Mammary epithelial cell (primary cell): ENCODE results near the gene PDE2A.

ENCODE experiments used
- CTCF ChIP-seq, 2 donors: IDR thresholded peaks in 1 of 2; conservative IDR thresholded peaks in 1 of 2; 2 replicates each; pipeline ENCODE4 v1.5.1; 2011 to 2012; ENCODE audit warnings: inconsistent platforms in 2 of 2, low read length in 2 of 2, mild to moderate bottlenecking in 2 of 2, control low read depth in 1 of 2, low read depth in 1 of 2; ENCODE audit not compliant: insufficient read depth in 1 of 2; ENCODE audit errors: extremely low read depth in 1 of 2
- EZH2 ChIP-seq: IDR thresholded peaks from 2 replicates; pipeline ENCODE4 v1.6.1; 2012; ENCODE audit warnings: low read length, inconsistent platforms, borderline replicate concordance

- TF ChIP-seq CTCF (conservative IDR thresholded peaks at IDR 0.05 in 1 of 2, IDR thresholded peaks at IDR 0.05 in 1 of 2; ENCODE audit: extremely low read depth in 1 of 2, insufficient read depth in 1 of 2, low read depth in 1 of 2, low read length in 2 of 2) (no peak), EZH2 (no peak)
Observed at GRCh38 chr11:72705442-72706365, 31.5 kb upstream of the PDE2A start.
